SK-N-MC (cell line): ENCODE measurements around the gene GATC.

ENCODE experiments used
- EZH2 ChIP-seq: fragments of 200-600 bp; sonication (generic); IDR thresholded peaks from one replicate; pipeline ENCODE4 v1.6.1; 2017; ENCODE audit warnings: antibody characterized with exemption
- FOXP2 ChIP-seq: optimal IDR thresholded peaks from 2 replicates; pipeline ENCODE3; 2011; ENCODE audit warnings: mild to moderate bottlenecking, moderate library complexity; ENCODE audit not compliant: insufficient read depth; ENCODE audit errors: extremely low read length, control extremely low read depth
- POLR2AphosphoS5 ChIP-seq: IDR thresholded peaks from 2 replicates; pipeline ENCODE4 v1.6.1; 2012; ENCODE audit warnings: mild to moderate bottlenecking, low read depth, low read length, borderline replicate concordance

- TF ChIP-seq EZH2 = no peak
- no peak for TF ChIP-seq POLR2AphosphoS5
- TF ChIP-seq FOXP2 = no peak
Measured at GRCh38 chr12:120488057-120488640, 41.9 kb downstream of the GATC start.
